ENCODE results near the gene KCTD14.

GRCh38 chr11:78000193-78000592 lies 22.9 kb downstream of the KCTD14 start:
- TF ChIP-seq CTCF (IDR thresholded peaks at IDR 0.05): no peak
- no peak for TF ChIP-seq EP300 (IDR thresholded peaks at IDR 0.05)
- no peak for TF ChIP-seq POLR2A (IDR thresholded peaks at IDR 0.05)

Measured in ovary (tissue), 3 donors.